ENCODE results near the gene FCGBP.
"Not testable (repeated sequence)": the region's sequence is repeated elsewhere in the genome, so short reads cannot be mapped to it uniquely, and the experiment has no call there.

FCGBP gene

DNA sequence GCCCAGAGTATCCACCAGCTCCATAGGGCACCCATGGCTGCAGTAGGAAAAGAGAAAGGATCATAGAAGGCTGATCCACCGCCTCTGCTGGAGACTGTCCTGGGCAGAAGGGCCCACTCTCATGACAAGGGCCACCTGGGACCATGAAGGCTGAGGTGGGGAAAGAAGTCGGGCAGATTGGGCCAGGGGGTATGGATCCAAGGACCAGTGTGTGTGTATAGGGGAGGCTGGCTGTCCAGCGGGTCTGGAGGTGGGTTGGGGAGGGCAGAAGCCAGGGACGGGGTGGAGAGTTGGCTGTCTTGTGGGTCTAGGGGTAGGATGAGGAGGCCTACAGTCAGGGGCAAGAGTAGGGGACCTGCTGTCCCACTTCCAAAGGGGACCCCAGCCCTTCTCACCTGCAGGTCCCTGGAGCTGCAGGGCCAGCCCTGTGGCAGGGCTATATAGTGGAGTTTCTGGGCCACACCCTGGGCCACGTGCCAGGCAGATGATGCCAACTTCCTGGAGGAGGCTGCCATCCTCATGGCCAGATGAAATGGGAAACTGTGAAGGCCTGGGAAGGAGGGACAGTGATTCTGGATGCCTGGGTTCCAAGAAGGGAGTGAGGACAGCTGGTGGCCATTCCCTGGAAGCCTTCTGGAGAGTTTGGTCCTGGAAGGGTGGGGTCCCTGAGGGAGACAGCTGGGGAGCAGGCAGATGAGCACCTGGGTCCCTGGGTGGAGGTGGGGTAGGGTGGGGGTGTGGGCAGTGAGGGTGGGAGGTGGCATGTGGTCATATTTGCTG is at the start of gene FCGBP:
Gene FCGBP (minus strand): TSS at position 51 of the 780 bp plus-strand sequence.
- DNase-seq (ENCODE audit: low read depth): no peak

DNA sequence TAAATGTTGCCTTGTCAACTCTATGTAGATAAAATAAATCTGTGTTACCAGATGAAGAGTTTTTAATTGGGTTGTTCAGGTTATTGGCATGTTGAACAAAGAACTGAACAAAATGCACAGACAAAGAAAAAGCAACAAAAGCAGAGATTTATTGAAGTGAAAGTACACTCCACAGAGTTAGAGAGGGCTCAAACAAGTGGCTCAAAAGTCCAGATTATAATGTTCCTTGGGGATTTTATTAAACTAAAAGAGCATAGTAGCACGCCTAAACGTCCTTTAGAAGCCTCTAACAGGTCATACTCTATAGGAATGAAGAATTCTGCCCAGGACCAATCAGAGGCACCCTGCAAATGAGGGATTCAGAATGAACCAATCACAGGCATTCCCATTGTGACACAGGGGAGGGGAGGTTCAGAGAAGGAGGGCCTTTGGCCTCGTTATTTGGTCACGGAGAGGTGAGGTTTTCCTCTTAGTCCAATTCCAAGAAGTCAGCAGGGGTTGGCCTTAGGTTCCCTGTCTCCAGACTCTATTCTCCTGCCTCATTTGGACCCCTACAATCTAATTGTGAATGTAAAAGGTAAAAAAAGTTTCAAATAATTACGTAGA is 49.4 kb upstream of the FCGBP start:
- no peak for DNase-seq (ENCODE audit: low read depth)

DNA sequence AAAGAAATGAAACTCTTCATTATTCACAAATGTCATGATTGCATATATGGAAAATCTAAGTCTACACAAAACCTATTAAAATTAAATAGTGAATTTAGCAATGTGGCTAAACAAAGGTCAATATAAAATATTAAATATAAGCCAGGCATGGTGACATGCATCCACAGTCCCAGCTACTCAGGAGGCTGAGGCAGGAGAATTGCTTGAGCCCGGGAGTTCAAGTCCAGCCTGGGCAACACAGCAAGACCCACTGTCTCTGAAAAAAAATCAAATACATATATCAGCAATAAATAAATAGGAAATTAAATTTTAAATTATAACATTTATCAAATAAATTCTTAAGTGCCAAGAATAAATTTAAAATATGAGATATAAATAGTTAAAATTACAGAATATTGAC is 48.4 kb upstream of the FCGBP start:
- DNase-seq (ENCODE audit: low read depth): no peak

DNA sequence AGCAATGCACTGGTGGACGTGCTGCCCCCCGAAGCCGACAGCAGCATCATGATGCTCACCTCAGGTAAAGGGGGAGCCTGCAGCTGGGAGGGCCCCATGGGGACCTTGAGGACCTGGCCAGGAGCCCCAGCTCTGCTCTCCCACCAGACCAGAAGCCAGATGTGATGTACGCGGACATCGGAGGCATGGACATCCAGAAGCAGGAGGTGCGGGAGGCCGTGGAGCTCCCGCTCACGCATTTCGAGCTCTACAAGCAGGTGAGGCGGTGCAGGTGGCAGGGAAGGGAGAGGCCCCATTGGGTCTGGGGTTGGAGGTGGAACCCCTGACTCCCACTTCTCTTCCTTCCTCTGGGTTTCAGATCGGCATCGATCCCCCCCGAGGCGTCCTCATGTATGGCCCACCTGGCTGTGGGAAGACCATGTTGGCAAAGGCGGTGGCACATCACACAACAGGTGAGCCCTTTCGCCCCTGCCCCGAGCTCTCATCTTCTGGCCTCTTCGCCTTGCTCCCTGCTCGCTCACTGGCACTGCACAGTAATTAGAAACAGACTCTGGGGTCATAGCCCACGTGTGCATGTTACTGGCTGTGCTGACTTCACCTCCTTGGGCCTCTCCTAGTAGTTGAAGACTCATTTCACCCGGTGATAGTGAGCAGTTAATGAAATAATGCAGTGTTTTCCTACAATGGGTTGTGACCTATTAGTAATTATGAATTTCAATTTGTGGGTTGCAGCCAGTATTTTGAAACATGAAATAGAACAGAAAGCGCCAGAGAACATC is 40.1 kb upstream of the FCGBP start:
- no peak for DNase-seq (ENCODE audit: low read depth)

DNA sequence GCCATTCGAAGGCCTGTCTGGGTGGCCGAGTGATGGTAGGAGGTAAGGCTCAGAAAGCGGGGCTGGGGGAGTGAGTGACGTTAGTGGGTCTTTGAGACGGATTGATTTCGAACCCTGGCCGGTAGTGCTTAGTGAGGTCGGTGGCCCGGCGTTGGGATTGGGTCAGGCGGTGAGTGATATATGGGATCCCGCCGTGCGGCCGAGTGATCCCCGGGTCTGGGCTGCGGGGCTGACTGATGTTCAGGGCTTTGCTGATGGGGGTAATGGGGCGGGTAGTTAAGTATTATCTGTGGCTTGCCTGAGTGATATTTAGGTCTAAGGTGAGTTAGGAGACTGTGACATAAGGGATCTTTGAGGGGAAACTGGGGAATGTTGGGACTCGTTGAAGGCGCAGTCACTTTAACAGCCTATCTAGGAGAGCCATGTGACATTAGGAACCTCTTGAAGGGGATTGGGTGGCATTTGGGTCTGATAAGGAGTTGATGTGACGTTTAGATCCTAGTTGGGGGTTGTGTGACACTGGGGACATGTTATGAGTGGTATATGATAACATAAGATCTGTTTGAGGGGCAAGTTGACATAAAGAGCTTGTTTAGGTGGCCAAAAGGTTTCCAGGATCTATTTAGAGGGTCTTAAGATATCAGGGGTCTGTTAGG is 37.1 kb upstream of the FCGBP start:
- DNase-seq (ENCODE audit: low read depth): no peak

DNA sequence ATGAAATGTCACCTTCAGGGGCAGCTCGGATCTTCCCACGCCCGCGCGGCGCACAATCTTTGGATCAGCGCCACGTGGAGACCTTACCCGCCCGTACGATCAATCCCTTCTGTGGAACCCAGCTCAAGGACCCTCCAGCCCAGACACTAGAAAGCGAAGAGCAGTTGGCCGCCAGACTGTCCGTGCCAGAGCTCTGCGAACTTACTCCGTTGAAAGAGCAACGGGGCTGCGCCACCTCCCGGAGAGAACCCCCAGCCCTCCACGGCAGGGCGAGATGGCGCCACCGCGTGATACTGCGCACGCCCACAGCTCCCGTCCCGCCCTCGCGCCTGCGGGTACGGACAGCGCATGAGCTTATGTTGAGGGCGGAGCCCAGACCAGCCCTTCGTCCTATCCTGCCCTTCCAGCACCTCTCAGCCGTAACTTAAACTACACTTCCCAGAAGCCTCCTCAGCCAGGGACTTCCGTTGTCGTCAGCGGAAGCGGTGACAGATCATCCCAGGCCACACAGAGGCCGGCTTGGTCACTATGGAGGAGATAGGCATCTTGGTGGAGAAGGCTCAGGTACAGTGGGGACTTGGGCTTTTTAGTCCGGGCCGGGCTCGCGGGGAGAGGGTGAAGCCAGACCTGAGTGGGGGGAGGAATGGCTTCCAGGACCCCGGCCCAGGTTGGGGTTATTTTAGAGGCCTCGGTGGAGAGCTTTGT is 36.4 kb upstream of the FCGBP start, which contains the start of gene PSMC4:
Gene PSMC4 (plus strand): TSS at position 491 of the 705 bp plus-strand sequence. CDS start 38 bp downstream, at position 529.
- peak; percentile 98 for DNase-seq (ENCODE audit: low read depth)

DNA sequence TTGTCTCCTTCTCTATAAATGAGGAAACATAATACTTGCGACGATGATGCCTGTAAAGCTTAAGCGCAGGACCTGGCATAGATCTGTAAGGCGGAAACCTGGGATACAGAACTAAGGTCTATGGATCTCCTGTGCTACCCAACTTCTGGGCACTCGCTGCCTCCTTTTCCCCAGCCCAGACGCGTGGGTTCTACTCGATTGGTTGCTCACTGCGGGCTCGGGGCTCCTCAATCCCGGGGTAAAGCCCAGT is 35.9 kb upstream of the FCGBP start:
- DNase-seq (ENCODE audit: low read depth): no peak

DNA sequence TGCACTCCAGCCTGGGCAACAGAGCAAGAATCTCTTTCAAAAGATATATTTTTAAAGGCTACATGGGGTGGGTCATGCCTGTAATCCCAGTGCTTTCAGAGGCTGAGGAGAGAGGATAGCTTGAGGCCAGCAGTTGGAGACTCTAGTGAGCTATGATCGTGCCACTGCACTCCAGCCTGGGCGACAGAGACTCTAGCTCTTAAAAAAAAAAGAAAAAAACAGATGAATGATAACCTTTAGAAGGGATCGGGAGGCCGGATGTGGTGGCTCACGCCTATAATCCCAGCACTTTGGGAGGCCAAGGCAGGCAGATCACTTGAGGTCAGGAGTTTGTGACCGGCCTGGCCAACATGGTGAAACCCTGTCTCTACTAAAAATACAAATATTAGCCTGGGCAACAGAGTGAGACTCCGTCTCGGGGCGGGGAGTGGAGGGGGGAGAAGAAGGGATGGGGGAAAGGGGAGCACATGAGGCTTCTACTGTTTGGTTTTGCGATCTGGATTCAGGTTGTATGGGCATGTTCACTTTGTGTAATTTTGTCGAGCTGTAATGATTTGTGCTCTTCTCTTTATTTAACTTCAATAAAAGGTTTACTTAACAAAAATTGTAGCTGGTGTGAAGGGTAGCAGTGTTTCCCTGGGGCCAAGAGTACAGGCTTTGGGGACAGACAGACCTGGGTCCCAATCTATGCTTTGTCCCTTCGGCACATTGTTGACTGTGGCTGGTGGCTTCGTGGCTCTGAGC is 35.4 kb upstream of the FCGBP start:
- no peak for DNase-seq (ENCODE audit: low read depth)

DNA sequence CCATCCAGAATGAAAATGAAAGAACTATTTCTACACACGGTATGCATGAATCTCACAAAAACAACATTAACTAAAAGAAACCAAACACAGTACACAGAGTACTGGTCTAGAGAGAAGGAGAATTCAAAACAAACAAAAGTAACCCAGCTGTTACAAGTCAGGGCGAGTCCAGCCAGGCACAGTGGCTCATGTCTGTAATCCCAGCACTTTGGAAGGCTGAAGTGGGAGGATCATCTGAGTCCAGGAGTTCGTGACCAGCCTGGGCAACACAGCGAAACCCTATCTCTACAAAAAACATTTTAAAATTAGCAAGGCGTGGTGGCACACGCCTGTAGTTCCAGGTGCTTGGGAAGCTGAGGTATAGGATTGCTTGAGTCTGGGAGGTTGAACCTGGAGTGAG is 34.8 kb upstream of the FCGBP start:
- DNase-seq (ENCODE audit: low read depth): no peak

DNA sequence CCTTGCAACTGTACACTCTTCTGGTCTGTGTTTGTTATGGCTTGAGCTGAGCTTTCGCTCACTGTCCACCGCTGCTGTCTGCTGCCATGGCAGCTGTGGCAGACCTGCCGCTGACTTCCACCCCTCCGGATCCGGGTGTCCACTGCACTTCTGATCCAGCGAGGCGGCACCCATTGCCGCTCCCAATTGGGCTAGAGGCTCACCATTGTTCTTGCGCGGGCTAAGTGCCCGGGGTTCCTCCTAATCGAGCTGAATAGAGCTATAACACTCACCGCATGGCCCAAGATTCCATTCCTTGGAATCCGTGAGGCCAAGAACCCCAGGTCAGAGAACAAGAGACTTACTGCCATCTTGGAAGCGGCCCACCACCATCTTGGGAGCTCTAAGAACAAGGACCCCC is 34.4 kb upstream of the FCGBP start:
- no peak for DNase-seq (ENCODE audit: low read depth)

DNA sequence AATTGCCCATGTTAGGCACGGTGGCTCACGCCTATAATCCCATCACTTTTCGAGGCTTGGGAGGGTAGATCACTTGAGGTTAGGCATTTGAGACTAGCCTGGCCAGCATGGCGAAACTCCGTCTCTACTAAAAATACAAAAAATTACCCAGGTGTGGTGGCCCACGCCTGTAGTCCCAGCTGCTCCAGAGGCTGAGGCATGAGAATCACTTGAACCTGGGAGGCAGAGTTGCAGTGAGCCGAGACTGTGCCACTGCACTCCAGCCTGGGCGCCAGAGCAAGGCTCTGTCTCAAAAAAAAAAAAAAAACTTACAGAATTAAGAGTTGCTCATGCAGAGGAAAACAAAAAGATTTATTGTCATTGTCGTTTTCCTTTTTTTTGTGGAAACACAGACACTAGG is 33.1 kb upstream of the FCGBP start:
- no peak for DNase-seq (ENCODE audit: low read depth)

DNA sequence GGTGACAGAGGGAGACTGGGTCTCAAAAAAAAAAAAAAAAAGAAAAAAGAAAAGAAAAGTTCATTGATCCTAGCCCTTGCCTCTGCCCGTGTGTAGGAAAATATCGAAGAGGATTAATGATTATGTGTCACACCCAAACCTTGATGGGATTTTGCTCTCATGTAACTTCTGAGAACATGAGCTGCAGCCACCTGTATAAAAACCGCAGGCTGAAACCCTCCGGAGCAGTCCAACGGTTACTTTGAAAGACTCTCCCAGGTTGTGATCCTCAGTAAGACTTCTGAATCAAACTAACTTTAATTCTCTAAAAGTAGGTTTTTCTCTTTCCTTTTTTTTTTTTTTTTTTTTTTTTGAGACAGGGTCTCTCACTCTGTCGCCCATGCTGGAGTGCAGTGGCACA is 32.2 kb upstream of the FCGBP start:
- no peak for DNase-seq (ENCODE audit: low read depth)

DNA sequence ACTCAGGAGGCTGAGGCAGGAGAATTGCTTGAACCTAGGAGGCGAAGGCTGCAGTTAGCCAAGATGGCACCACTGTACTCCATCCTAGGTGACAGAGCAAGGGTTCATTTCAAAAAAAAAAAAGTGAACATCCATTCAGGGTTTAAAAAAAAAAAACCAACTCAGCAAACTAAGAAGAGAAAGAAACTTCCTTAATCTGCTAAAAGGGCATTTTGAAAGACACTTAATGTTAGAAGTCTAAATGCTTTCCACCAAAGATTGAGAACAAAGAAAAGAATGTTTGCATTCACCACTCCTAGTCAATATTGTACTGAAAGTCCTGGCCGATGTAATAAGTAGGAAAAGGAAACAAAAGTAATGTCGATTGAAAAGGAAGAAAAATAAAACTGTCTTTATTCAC is 29.5 kb upstream of the FCGBP start:
- no peak for DNase-seq (ENCODE audit: low read depth)

DNA sequence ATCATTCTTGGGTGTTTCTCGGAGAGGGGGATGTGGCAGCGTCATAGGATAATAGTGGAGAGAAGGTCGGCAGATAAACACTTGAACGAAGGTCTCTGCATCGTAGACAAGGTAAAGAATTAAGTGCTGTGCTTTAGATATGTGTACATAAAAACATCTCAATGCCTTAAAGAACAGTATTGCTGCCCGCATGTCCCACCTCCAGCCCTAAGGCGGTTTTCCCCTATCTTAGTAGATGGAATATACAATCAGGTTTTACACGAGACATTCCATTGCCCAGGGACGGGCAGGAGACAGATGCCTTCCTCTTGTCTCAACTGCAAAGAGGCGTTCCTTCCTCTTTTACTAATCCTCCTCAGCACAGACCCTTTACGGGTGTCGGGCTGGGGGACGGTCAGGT is 25.0 kb upstream of the FCGBP start:
- DNase-seq (ENCODE audit: low read depth): not testable (repeated sequence)

DNA sequence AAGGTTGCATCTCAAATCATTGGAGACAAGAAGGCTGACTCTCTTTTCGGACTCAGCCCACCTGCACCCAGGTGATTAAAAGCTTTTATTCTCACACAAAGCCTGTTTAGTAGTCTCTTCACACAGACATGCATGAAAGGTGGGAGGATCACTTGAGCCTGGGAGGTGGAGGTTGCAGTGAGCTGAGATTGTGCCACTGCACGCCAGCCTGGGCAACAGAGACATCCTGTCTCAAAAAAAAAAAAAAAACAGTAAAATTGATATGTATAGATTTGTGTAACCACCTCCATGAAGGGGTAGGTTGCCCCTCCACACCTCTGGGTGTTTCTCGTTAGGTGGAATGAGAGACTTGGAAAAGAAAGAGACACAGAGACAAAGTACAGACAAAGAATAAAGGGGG is 24.5 kb upstream of the FCGBP start:
- not testable (repeated sequence) for DNase-seq (ENCODE audit: low read depth)

DNA sequence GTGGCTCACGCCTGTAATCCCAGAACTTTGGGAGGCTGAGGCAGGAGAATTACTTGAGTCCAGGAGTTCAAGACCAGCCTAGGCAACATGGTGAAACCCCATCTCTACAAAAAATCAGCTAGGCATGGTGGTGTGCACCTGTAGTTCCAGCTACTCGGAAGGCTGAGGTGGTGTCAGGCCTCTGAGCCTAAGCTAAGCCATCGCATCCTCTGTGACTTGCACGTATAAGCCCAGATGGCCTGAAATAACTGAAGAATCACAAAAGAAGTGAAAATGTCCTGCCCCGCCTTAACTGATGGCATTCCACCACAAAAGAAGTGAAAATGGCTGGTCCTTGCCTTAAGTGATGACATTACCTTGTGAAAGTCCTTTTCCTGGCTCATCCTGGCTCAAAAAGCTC is 23.5 kb upstream of the FCGBP start:
- DNase-seq (ENCODE audit: low read depth): not testable (repeated sequence)

DNA sequence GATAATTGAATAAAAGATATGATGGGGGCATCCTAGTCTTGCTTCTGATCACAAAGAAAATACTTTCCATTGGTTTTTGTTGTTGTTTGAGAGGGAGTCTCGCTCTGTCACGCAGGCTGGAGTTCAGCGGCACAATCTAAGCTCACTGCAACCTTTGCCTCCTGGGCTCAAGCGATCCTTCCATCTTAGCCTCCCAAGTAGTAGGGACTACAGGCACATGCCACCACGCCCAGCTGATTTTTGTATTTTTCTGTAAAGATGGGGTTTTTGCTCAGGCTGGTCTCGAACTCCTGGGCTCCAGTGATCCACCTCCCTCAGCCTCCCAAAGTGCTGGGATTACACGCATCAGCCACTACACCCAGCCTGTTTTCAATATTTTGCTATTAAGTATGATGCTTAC is 19.5 kb upstream of the FCGBP start:
- no peak for DNase-seq (ENCODE audit: low read depth)

DNA sequence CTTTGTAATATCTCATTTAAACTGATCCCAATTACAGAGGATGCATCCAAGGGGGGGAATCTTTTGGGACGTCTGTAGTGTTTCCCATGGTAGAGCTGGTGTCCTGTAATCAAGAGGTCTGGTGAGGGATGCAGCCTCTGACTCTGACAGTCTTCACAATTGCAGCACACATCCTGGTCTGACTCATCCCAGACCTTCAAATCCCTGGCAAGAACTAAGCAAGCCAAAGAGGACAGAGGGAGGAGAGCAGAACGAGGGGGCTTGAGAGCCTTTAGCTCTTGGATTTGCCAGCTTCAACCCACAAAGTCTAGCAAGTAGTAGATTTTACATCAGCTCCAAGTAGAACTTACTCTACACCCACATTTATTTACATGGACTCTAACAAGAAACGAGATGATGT is 17.3 kb upstream of the FCGBP start:
- DNase-seq (ENCODE audit: low read depth): no peak

DNA sequence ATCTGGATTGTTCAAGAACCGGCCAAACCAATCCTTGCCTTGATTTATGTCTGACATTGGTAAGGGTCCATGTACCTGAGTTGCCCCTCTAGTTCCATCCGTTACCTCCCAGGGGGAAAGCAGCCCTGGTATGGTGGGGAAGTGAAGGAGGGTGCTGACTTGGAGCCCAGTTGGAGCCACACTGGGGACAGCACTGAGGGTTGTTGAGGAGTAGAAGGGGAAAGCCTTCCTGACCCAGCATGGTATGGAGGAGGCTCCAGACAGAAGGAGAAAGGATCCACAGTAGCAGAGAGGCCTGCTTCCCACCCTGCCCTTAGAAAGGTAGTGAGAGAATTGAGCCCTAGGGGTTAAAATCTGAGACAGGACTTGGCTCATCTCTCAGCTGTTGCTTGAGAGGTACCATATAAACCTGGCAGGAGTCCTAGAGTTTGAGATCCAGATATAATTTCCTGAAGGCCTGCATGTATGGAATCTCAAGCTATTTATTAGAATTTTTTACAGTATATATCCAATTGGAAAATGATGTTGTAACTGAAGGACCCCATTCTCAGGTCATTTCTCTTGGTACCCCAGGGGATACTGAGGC is 16.7 kb upstream of the FCGBP start:
- no peak for DNase-seq (ENCODE audit: low read depth)

DNA sequence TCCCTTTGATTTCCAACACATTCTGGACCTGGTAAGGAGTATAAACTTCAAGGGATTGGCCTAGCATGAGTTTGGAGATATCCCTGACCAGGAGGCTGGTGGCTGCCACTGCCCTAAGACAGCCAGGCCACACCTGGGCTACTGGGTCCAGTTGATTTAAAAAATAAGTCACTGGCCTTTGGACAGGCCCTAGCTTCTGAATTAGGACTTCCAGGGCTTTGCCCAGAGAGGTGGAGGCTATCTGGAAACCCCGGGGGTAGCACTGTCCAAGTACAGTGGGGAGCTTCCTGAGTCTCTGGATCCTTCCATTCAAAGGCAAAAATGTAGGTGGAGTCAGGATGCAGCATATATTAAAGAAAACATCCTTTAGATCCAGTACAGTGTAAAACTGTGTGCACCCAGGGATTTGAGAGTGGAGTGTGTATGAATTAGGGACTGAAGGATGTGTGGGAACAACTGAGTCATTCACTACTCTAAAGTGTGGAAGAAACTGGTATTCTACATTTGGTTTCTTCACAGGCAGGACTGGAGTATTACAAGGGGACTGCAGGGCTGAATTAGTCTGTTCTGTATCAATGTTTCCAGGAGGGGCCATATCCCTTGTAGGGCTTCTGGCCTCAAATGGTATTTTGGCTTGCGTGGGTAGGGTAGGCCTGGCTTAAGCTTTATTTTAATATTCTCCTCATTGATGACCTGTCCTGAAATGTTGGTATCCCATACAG is 14.8 kb upstream of the FCGBP start:
- DNase-seq (ENCODE audit: low read depth): no peak

All from activated T-cell treated with anti-CD3 and anti-CD28 coated beads for 48 hours (primary cell).